ENCODE data around the gene KIAA0753. TPM values are rescaled to one million over a fixed set of nuclear protein-coding genes. Genes with fewer than 3 reads are reported as not detected.
A peak's percentile ranks its signal among the peaks of the same experiment; 100 is the strongest.

Gene KIAA0753
- total and polyA plus RNA-seq, 2 of the 4 experiments (the other 2 are of a cell fraction): 10.2 to 17.6 TPM

DNA sequence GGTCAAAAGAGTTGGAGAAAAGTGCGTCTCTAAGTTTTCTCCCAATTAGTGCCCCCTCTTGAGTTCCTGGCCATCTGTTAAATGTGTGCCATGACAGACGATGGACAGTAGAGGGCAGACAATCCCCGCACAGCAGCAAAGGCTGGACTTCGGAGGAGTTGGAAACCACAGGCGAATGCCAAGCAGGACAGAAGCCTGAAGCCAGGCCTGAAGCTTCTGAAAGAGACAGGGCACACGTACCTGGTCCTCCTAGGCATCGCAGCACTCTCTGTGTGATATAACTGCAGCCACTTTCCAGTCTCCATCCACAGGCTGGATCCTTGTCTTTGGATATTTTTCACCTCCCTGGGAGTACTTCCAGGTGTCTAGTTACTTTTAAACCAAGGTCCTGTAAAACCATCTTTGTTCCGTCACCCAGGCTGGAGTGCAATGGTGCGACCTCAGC is 25.6 kb upstream of the KIAA0753 start:
- H3K27me3 ChIP-seq (ENCODE audit: control insufficient read depth, insufficient read depth, low read length): peaks cover 29% of the 10 kb centered on the region
- CTCF ChIA-PET: interaction anchor here (0.5 to 1.4 kb wide), 8 partner anchors 56 to 245 kb away, joined by 3 to 9 read pairs (median 3); no protein-coding TSS in a partner anchor
- dilution Hi-C loops (cut with HindIII; ENCODE audit: low sequenced_read_pairs, unreplicated experiment) (no loop called here), intact Hi-C loops (cut with micrococcal nuclease) (loop anchor here (1.0 to 10.0 kb wide), 7 partner anchors 89 to 356 kb away; partner anchors contain the start of gene XAF1), in situ Hi-C loops (cut with MboI; ENCODE audit: low sequenced_read_pairs) (loop anchor here (10.0 kb wide), 3 partner anchors 129 to 349 kb away; partner anchors contain the start of genes RNASEK and TEKT1)
- H3K9ac ChIP-seq (ENCODE audit: low read depth, low read length): no peak overlapping the region
- no peaks in the 10 kb centered on the region for H3K9me1 ChIP-seq (ENCODE audit: insufficient read depth, low read length)
- peak; percentile 79 for DNase-seq
- no peak overlapping the region for H2BK5ac ChIP-seq (ENCODE audit: low read depth, low read length, poor library complexity, severe bottlenecking)
- no peak overlapping the region for H3K4ac ChIP-seq (ENCODE audit: low read depth, low read length)
- H3K4me2 ChIP-seq (ENCODE audit: low read depth, low read length): no peak overlapping the region
- no peak overlapping the region for H4K5ac ChIP-seq (ENCODE audit: low read depth, low read length)
- no peaks in the 10 kb centered on the region for H4K20me1 ChIP-seq (ENCODE audit: insufficient read depth, low read length)
- H3K9me3 ChIP-seq (ENCODE audit: control insufficient read depth, insufficient read depth, low read length): no peaks in the 10 kb centered on the region
- no peak overlapping the region for H2BK20ac ChIP-seq (ENCODE audit: low read depth, low read length)
- no peak overlapping the region for H2AFZ ChIP-seq (replicated peaks; ENCODE audit: low read length, poor library complexity)
- WGBS, 2 experiments (ENCODE audit: extremely low coverage in 2 of 2, insufficient read length in 1 of 2): 0% methylated on average over 3 of the region's 9 CpGs; no CpG with 5 or more reads in 1 of the 2 experiments
- no peak overlapping the region for H2AK9ac ChIP-seq (replicated peaks; ENCODE audit: low read depth, low read length, poor library complexity)
- no peak overlapping the region for H3K14ac ChIP-seq (replicated peaks; ENCODE audit: low read depth, low read length)
- no peaks in the 10 kb centered on the region for H3K36me3 ChIP-seq (ENCODE audit: control insufficient read depth, insufficient read depth, low read length)
- no peaks in the 10 kb centered on the region for H3K4me1 ChIP-seq (ENCODE audit: control insufficient read depth, insufficient read depth, low read length)
- POLR2A ChIA-PET (ENCODE audit: unreplicated experiment): no interaction called here
- no peak for TF ChIP-seq CHD1 (IDR thresholded peaks at IDR 0.05; ENCODE audit: low read depth, low read length)
- TF ChIP-seq MAZ (IDR thresholded peaks at IDR 0.05; ENCODE audit: borderline replicate concordance, low read depth, low read length): peak; percentile 29; the same call in 1 of the 2 replicates
- no peak for TF ChIP-seq BHLHE40 (IDR thresholded peaks at IDR 0.05; ENCODE audit: low read depth, low read length)
- TF ChIP-seq RCOR1 (IDR thresholded peaks at IDR 0.05; ENCODE audit: insufficient replicate concordance, low read length): no peak
- no peak for TF ChIP-seq MXI1 (IDR thresholded peaks at IDR 0.05; ENCODE audit: borderline replicate concordance, low read depth, low read length)
- TF ChIP-seq, protein P1, sequence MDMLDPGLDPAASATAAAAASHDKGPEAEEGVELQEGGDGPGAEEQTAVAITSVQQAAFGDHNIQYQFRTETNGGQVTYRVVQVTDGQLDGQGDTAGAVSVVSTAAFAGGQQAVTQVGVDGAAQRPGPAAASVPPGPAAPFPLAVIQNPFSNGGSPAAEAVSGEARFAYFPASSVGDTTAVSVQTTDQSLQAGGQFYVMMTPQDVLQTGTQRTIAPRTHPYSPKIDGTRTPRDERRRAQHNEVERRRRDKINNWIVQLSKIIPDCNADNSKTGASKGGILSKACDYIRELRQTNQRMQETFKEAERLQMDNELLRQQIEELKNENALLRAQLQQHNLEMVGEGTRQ (IDR thresholded peaks at IDR 0.05; ENCODE audit: low read depth, low read length): no peak
- TF ChIP-seq FOS (IDR thresholded peaks at IDR 0.05; ENCODE audit: low read depth, low read length): no peak
- TF ChIP-seq, protein P2, sequence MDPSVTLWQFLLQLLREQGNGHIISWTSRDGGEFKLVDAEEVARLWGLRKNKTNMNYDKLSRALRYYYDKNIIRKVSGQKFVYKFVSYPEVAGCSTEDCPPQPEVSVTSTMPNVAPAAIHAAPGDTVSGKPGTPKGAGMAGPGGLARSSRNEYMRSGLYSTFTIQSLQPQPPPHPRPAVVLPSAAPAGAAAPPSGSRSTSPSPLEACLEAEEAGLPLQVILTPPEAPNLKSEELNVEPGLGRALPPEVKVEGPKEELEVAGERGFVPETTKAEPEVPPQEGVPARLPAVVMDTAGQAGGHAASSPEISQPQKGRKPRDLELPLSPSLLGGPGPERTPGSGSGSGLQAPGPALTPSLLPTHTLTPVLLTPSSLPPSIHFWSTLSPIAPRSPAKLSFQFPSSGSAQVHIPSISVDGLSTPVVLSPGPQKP (IDR thresholded peaks at IDR 0.05; ENCODE audit: borderline replicate concordance, low read depth, low read length): no peak
- peak; percentile 98 for TF ChIP-seq RAD21 (IDR thresholded peaks at IDR 0.05; ENCODE audit: low read length)
- peak; percentile 94 for TF ChIP-seq SMC3 (IDR thresholded peaks at IDR 0.05; ENCODE audit: low read depth, low read length)
- no peak for TF ChIP-seq RFX5 (IDR thresholded peaks at IDR 0.05; ENCODE audit: low read depth, low read length)
- no peak for TF ChIP-seq MAFK (IDR thresholded peaks at IDR 0.05; ENCODE audit: low read depth, low read length)
- TF ChIP-seq, protein P3, sequence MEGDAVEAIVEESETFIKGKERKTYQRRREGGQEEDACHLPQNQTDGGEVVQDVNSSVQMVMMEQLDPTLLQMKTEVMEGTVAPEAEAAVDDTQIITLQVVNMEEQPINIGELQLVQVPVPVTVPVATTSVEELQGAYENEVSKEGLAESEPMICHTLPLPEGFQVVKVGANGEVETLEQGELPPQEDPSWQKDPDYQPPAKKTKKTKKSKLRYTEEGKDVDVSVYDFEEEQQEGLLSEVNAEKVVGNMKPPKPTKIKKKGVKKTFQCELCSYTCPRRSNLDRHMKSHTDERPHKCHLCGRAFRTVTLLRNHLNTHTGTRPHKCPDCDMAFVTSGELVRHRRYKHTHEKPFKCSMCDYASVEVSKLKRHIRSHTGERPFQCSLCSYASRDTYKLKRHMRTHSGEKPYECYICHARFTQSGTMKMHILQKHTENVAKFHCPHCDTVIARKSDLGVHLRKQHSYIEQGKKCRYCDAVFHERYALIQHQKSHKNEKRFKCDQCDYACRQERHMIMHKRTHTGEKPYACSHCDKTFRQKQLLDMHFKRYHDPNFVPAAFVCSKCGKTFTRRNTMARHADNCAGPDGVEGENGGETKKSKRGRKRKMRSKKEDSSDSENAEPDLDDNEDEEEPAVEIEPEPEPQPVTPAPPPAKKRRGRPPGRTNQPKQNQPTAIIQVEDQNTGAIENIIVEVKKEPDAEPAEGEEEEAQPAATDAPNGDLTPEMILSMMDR (conservative IDR thresholded peaks at IDR 0.05; ENCODE audit: low read depth, low read length): peak; percentile 97
- no peak for TF ChIP-seq CEBPB (IDR thresholded peaks at IDR 0.05; ENCODE audit: low read depth, low read length)
- TF ChIP-seq POLR2A (IDR thresholded peaks at IDR 0.05; ENCODE audit: low read depth, low read length): no peak; the same call in 1 of the 2 replicates
- no peak for TF ChIP-seq NFE2L2 (IDR thresholded peaks at IDR 0.05; ENCODE audit: low read depth, low read length)
- no peak overlapping the region for H4K91ac ChIP-seq (ENCODE audit: insufficient read depth, low read depth, low read length)
- no peak overlapping the region for H3K27ac ChIP-seq (ENCODE audit: insufficient read depth, low read length)
- peak; percentile 100 for ATAC-seq (ENCODE audit: low read depth)
- no peaks in the 10 kb centered on the region for H3K79me1 ChIP-seq (ENCODE audit: low read depth in 1 of 2, low read length in 2 of 2)
- H3K4me3 ChIP-seq (ENCODE audit: insufficient read depth, low read depth, low read length): no peak overlapping the region
- no peak overlapping the region for H2BK120ac ChIP-seq (ENCODE audit: low read depth, low read length)
- H3K56ac ChIP-seq (ENCODE audit: extremely low read depth, insufficient read depth, low read length): no peak overlapping the region
- BruUV-seq (replicated peaks): no TSS peak
- H2AK5ac ChIP-seq (ENCODE audit: low read depth, low read length): no peak overlapping the region
- no peak overlapping the region for H3K18ac ChIP-seq (ENCODE audit: low read depth, low read length)
- no peak overlapping the region for H4K8ac ChIP-seq (ENCODE audit: low read depth in 2 of 2, low read length in 2 of 2)
- no peak overlapping the region for H2BK15ac ChIP-seq (ENCODE audit: low read depth, low read length)
- H3K23ac ChIP-seq (ENCODE audit: low read depth, low read length): no peak overlapping the region
